ENCODE measurements around the gene NOS2. TPM values are rescaled to one million over a fixed set of nuclear protein-coding genes. Genes with fewer than 3 reads are reported as not detected.

Gene NOS2
- polyA plus RNA-seq, 1 donor (not counting 4 experiments of a cell fraction or from before 2014, with no cell fraction given): not detected

DNA sequence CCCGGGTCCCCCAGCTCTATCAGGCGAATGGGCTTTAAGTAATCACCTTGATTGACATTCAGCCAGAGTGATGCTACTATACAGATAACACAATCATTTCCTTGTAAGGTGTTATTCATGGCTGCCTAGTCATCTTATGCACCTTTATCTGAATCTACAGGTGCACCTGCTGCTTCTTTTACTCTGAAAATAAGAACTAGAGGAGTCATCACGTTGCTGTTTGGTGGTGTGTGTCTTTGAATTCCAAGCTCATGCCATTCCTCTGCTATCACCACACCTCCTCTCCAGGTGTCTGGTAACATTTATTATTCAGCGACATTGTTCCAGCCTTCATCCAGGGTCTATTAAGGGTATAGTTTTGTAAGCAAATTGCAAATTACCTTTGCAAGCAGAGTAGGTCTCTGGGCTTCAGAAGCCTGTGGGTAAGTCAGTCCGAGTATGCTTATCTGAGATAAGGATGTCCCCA lies 51.9 kb downstream of the NOS2 start:
- TF ChIP-seq EZH2 (IDR thresholded peaks at IDR 0.05; ENCODE audit: low read length): no peak
- TF ChIP-seq, protein P1, sequence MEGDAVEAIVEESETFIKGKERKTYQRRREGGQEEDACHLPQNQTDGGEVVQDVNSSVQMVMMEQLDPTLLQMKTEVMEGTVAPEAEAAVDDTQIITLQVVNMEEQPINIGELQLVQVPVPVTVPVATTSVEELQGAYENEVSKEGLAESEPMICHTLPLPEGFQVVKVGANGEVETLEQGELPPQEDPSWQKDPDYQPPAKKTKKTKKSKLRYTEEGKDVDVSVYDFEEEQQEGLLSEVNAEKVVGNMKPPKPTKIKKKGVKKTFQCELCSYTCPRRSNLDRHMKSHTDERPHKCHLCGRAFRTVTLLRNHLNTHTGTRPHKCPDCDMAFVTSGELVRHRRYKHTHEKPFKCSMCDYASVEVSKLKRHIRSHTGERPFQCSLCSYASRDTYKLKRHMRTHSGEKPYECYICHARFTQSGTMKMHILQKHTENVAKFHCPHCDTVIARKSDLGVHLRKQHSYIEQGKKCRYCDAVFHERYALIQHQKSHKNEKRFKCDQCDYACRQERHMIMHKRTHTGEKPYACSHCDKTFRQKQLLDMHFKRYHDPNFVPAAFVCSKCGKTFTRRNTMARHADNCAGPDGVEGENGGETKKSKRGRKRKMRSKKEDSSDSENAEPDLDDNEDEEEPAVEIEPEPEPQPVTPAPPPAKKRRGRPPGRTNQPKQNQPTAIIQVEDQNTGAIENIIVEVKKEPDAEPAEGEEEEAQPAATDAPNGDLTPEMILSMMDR (optimal IDR thresholded peaks at IDR 0.05 in 1 of 3, IDR thresholded peaks at IDR 0.05 in 1 of 3, conservative IDR thresholded peaks at IDR 0.05 in 1 of 3; ENCODE audit: extremely low read depth in 1 of 3, insufficient read depth in 2 of 3, low read length in 3 of 3): no peak
- no peaks in the 10 kb centered on the region for H3K9me3 ChIP-seq (ENCODE audit: control insufficient read depth, low read depth, low read length)
- H3K9me1 ChIP-seq (ENCODE audit: control insufficient read depth, extremely low read depth, insufficient read depth, low read length): no peaks in the 10 kb centered on the region
- H3K4me1 ChIP-seq (ENCODE audit: control insufficient read depth, extremely low read depth, insufficient read depth, low read length): no peaks in the 10 kb centered on the region
- no peak overlapping the region for H3K27ac ChIP-seq (ENCODE audit: control insufficient read depth, insufficient read depth, low read length)
- no peaks in the 10 kb centered on the region for H4K20me1 ChIP-seq (ENCODE audit: control insufficient read depth, extremely low read depth, insufficient read depth, low read length)
- no peak overlapping the region for H3K4me3 ChIP-seq (ENCODE audit: control insufficient read depth in 2 of 3, extremely low read depth in 1 of 3, insufficient read depth in 2 of 3, low read depth in 1 of 3, low read length in 3 of 3)
- dilution Hi-C loops (cut with MboI; ENCODE audit: extremely low pct_ligation_motif_present, low sequenced_read_pairs): no loop called here
- no peaks in the 10 kb centered on the region for H3K27me3 ChIP-seq (ENCODE audit: control insufficient read depth, extremely low read depth, insufficient read depth, low read length)
- no peaks in the 10 kb centered on the region for H3K79me2 ChIP-seq (ENCODE audit: control insufficient read depth, insufficient read depth, low read length)
- no peak overlapping the region for H2AFZ ChIP-seq (ENCODE audit: control insufficient read depth, low read length)
- no peaks in the 10 kb centered on the region for H3K36me3 ChIP-seq (ENCODE audit: control insufficient read depth in 2 of 2, extremely low read depth in 1 of 2, insufficient read depth in 2 of 2, low read length in 2 of 2)
- no peak overlapping the region for H3K9ac ChIP-seq (ENCODE audit: control insufficient read depth, extremely low read depth, insufficient read depth, low read length)
- DNase-seq (ENCODE audit: low read depth, low spot score): no peak
- no peak overlapping the region for H3K4me2 ChIP-seq (ENCODE audit: control insufficient read depth, extremely low read depth, insufficient read depth, low read depth, low read length)
- no peak for FAIRE-seq

DNA sequence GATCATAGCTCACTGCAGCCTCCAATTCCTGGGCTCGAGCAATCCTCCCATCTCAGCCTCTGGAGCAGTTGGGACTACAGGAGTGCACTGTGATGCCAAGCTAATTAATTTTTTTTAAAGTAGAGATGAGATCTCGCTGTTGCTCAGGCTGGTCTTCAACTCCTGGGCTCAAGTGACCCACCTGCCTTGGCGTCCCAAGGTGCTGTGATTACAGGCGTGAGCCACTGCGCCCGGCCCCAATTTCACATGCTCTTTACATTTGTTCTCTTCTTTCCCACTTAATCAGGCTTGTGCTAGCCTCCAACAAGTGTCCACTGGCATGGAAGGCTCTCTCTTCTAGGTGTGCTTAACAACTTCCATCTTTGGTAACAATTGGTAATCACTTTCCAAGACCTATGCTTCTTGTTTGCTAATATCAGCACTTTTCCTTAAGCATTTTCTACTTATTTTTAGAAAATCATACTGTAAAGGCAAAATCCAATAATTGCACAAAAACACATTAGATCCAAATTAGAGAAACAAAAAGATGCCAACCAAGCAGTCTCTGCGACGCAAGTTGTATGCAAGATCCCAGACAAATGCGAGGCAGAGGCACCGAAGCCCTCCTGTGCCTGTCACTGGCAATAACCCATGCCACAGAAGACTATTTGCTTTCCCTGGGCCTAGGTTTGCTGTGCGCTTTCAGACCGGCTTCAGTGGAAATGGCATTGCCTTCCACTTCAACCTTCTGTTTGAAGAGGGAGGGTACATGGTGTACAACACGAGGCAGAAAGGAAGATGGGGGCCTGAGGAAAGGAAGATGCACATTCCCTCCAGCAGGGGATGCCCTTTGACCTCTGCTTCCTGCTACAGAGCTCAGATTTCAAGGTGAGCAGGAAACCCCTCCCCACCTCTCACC lies 52.6 kb downstream of the NOS2 start:
- no peaks in the 10 kb centered on the region for H3K4me1 ChIP-seq (ENCODE audit: control insufficient read depth, extremely low read depth, insufficient read depth, low read length)
- no peak overlapping the region for H3K9ac ChIP-seq (ENCODE audit: control insufficient read depth, extremely low read depth, insufficient read depth, low read length)
- no peaks in the 10 kb centered on the region for H3K9me3 ChIP-seq (ENCODE audit: control insufficient read depth, low read depth, low read length)
- dilution Hi-C loops (cut with MboI; ENCODE audit: extremely low pct_ligation_motif_present, low sequenced_read_pairs): no loop called here
- no peaks in the 10 kb centered on the region for H3K79me2 ChIP-seq (ENCODE audit: control insufficient read depth, insufficient read depth, low read length)
- DNase-seq (ENCODE audit: low read depth, low spot score) (no peak), FAIRE-seq (no peak)
- TF ChIP-seq, protein P1 (optimal IDR thresholded peaks at IDR 0.05 in 1 of 3, IDR thresholded peaks at IDR 0.05 in 1 of 3, conservative IDR thresholded peaks at IDR 0.05 in 1 of 3; ENCODE audit: extremely low read depth in 1 of 3, insufficient read depth in 2 of 3, low read length in 3 of 3): peak; percentile 30 to 46 (median 44)
- no peak for TF ChIP-seq EZH2 (IDR thresholded peaks at IDR 0.05; ENCODE audit: low read length)
- no peak overlapping the region for H2AFZ ChIP-seq (ENCODE audit: control insufficient read depth, low read length)
- H3K27ac ChIP-seq (ENCODE audit: control insufficient read depth, insufficient read depth, low read length): no peak overlapping the region
- H3K9me1 ChIP-seq (ENCODE audit: control insufficient read depth, extremely low read depth, insufficient read depth, low read length): no peaks in the 10 kb centered on the region
- no peak overlapping the region for H3K4me2 ChIP-seq (ENCODE audit: control insufficient read depth, extremely low read depth, insufficient read depth, low read depth, low read length)
- H3K4me3 ChIP-seq (ENCODE audit: control insufficient read depth in 2 of 3, extremely low read depth in 1 of 3, insufficient read depth in 2 of 3, low read depth in 1 of 3, low read length in 3 of 3): no peak overlapping the region
- H4K20me1 ChIP-seq (ENCODE audit: control insufficient read depth, extremely low read depth, insufficient read depth, low read length): no peaks in the 10 kb centered on the region
- H3K27me3 ChIP-seq (ENCODE audit: control insufficient read depth, extremely low read depth, insufficient read depth, low read length): no peaks in the 10 kb centered on the region
- no peaks in the 10 kb centered on the region for H3K36me3 ChIP-seq (ENCODE audit: control insufficient read depth in 2 of 2, extremely low read depth in 1 of 2, insufficient read depth in 2 of 2, low read length in 2 of 2)
